Neural cell (in vitro differentiated cells): ENCODE results near the gene RIPK3. TPM values are rescaled to one million over a fixed set of nuclear protein-coding genes. Genes with fewer than 3 reads are reported as not detected.

ENCODE experiments used
- H2AFZ ChIP-seq: fragments of 200-600, 300-800 bp; sonication (generic), shearing (Covaris generic); 2 replicates; pipeline ENCODE4 v1.6.0; 2014; ENCODE audit warnings: low read depth, mild to moderate bottlenecking, antibody characterized with exemption, low read length, moderate library complexity
- H3F3A ChIP-seq: fragments of 200-600 bp; shearing (Covaris generic); 2 replicates; pipeline ENCODE4 v1.6.1; 2016; ENCODE audit warnings: mild to moderate bottlenecking, moderate library complexity, mixed read lengths, antibody characterized with exemption, low read length; ENCODE audit not compliant: insufficient read depth, poor library complexity, severe bottlenecking
- H3K27ac ChIP-seq: fragments of 200-600, 300-800 bp; sonication (generic), shearing (Covaris generic); 2 replicates; pipeline ENCODE4 v1.5.1; 2014; ENCODE audit warnings: mild to moderate bottlenecking, low read length, moderate library complexity
- H3K27me3 ChIP-seq: fragments of 300-800, 200-600 bp; sonication (generic), shearing (Covaris generic); 2 replicates; pipeline ENCODE4 v1.6.0; 2014; ENCODE audit warnings: mild to moderate bottlenecking, low read depth, low read length, moderate library complexity; ENCODE audit not compliant: insufficient read depth
- H3K36me3 ChIP-seq: fragments of 300-800, 200-600 bp; sonication (generic), shearing (Covaris generic); 2 replicates; pipeline ENCODE4 v1.5.1; 2014; ENCODE audit warnings: mild to moderate bottlenecking, antibody characterized with exemption, low read length, moderate library complexity; ENCODE audit not compliant: insufficient read depth
- H3K4me2 ChIP-seq: fragments of 300-800, 200-600 bp; sonication (generic), shearing (Covaris generic); 2 replicates; pipeline ENCODE4 v1.6.0; 2014; ENCODE audit warnings: mild to moderate bottlenecking, low read length
- H3K4me3 ChIP-seq: fragments of 300-800, 200-600 bp; sonication (generic), shearing (Covaris generic); 2 replicates; pipeline ENCODE4 v1.5.1; 2014; ENCODE audit warnings: mild to moderate bottlenecking, low read length, moderate library complexity
- H3K79me2 ChIP-seq: fragments of 200-600 bp; shearing (Covaris generic); replicated peaks from 2 replicates; pipeline ENCODE4 v1.6.0; 2014; ENCODE audit warnings: mild to moderate bottlenecking, low read length, moderate library complexity; ENCODE audit not compliant: insufficient read depth
- H3K9ac ChIP-seq: fragments of 300-800, 200-600 bp; sonication (generic), shearing (Covaris generic); 2 replicates; pipeline ENCODE4 v1.6.1; 2016; ENCODE audit warnings: mild to moderate bottlenecking, low read length, mixed read lengths
- H3K9me2 ChIP-seq: fragments of 200-600 bp; shearing (Covaris generic); 2 replicates; pipeline ENCODE4 v1.6.1; 2016; ENCODE audit warnings: mild to moderate bottlenecking, low read length, mixed read lengths; ENCODE audit not compliant: insufficient read depth
- H3K9me3 ChIP-seq: fragments of 200-600, 300-800 bp; sonication (generic), shearing (Covaris generic); 2 replicates; pipeline ENCODE4 v1.6.1; 2016; ENCODE audit warnings: mild to moderate bottlenecking, mixed run types, low read length, moderate library complexity, mixed read lengths
- H4K20me1 ChIP-seq: fragments of 200-600 bp; shearing (Covaris generic); 2 replicates; pipeline ENCODE4 v1.6.1; 2016; ENCODE audit warnings: mild to moderate bottlenecking, mixed run types; ENCODE audit not compliant: insufficient read depth
- EP300 ChIP-seq: fragments of 450-650 bp; conservative IDR thresholded peaks from 2 replicates; pipeline ENCODE4 v1.6.1; 2014; ENCODE audit warnings: antibody characterized with exemption, mild to moderate bottlenecking, moderate library complexity; ENCODE audit not compliant: poor library complexity, severe bottlenecking
- EZH2 ChIP-seq: fragments of 200-600, 300-800 bp; shearing (Covaris generic), sonication (generic); IDR thresholded peaks from 2 replicates; pipeline ENCODE4 v1.6.1; 2014; ENCODE audit warnings: antibody characterized with exemption, low read length, borderline replicate concordance, mild to moderate bottlenecking; ENCODE audit not compliant: insufficient read depth, poor library complexity, severe bottlenecking
- MXI1 ChIP-seq: fragments of 450-650 bp; conservative IDR thresholded peaks from 2 replicates; pipeline ENCODE4 v1.6.1; 2014; ENCODE audit warnings: antibody characterized with exemption, mild to moderate bottlenecking; ENCODE audit not compliant: poor library complexity, severe bottlenecking
- POLR2AphosphoS5 ChIP-seq: IDR thresholded peaks from 2 replicates; pipeline ENCODE4 v1.6.1; 2012
- RAD21 ChIP-seq: fragments of 450-650 bp; conservative IDR thresholded peaks from 2 replicates; pipeline ENCODE4 v1.6.1; 2014; ENCODE audit warnings: antibody characterized with exemption, mild to moderate bottlenecking, moderate library complexity
- SMC3 ChIP-seq: fragments of 450-650 bp; conservative IDR thresholded peaks from 2 replicates; pipeline ENCODE4 v1.6.1; 2014; ENCODE audit warnings: antibody characterized with exemption, mild to moderate bottlenecking, moderate library complexity; ENCODE audit not compliant: poor library complexity
- TAF1 ChIP-seq: IDR thresholded peaks from 2 replicates; pipeline ENCODE4 v1.6.1; 2012; ENCODE audit warnings: low read depth
- polyA plus RNA-seq: library from polyadenylated mRNA; depleted of rRNA; stranded (reverse); fragments of >200 nt; gene quantifications from 2 replicates; pipeline ENCODE4 v1.2.3, GENCODE V29; 2014
- TF ChIP-seq, protein P1 (sequence below): IDR thresholded peaks from 2 replicates; pipeline ENCODE4 v1.6.1; 2012; ENCODE audit warnings: borderline replicate concordance

Gene RIPK3
- polyA plus RNA-seq, 1 donor from 2014 or later, result not detected

DNA sequence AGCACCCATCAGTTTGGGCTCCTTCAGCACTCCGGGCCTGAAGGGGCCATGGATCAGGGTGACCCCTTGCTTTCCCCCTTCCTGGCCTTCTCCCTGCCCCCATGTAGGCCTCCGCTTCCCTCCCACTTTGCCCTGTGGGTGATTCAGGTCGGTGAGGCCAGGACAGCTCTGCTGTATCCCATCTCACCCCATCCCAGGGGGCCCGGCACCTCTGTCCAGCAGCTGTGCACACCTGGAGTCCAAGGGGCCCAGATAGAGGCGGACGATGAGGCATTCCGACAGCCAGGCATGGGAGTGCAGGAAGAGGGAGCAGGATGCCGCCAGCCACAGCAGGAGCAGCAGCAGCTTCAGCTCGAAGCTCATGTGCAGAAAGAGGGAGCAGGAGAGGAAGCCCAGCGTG is 17.1 kb downstream of the RIPK3 start:
- Histone ChIP-seq H3F3A (no peaks in the 10 kb centered on the region), H3K27ac (no peak overlapping the region), H3K9me2 (no peaks in the 10 kb centered on the region), H3K27me3 (peaks cover 8% of the 10 kb centered on the region), H3K9me3 (no peaks in the 10 kb centered on the region), H3K4me2 (no peak overlapping the region), H3K79me2 (no peaks in the 10 kb centered on the region), H4K20me1 (no peaks in the 10 kb centered on the region), H3K4me3 (no peak overlapping the region), H3K36me3 (no peaks in the 10 kb centered on the region), H3K9ac (no peak overlapping the region), H2AFZ (no peak overlapping the region)
- TF ChIP-seq POLR2AphosphoS5 (no peak), SMC3 (no peak), EZH2 (no peak), RAD21 (no peak), EP300 (no peak)
- TF ChIP-seq, protein P1, sequence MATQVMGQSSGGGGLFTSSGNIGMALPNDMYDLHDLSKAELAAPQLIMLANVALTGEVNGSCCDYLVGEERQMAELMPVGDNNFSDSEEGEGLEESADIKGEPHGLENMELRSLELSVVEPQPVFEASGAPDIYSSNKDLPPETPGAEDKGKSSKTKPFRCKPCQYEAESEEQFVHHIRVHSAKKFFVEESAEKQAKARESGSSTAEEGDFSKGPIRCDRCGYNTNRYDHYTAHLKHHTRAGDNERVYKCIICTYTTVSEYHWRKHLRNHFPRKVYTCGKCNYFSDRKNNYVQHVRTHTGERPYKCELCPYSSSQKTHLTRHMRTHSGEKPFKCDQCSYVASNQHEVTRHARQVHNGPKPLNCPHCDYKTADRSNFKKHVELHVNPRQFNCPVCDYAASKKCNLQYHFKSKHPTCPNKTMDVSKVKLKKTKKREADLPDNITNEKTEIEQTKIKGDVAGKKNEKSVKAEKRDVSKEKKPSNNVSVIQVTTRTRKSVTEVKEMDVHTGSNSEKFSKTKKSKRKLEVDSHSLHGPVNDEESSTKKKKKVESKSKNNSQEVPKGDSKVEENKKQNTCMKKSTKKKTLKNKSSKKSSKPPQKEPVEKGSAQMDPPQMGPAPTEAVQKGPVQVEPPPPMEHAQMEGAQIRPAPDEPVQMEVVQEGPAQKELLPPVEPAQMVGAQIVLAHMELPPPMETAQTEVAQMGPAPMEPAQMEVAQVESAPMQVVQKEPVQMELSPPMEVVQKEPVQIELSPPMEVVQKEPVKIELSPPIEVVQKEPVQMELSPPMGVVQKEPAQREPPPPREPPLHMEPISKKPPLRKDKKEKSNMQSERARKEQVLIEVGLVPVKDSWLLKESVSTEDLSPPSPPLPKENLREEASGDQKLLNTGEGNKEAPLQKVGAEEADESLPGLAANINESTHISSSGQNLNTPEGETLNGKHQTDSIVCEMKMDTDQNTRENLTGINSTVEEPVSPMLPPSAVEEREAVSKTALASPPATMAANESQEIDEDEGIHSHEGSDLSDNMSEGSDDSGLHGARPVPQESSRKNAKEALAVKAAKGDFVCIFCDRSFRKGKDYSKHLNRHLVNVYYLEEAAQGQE, result no peak

DNA sequence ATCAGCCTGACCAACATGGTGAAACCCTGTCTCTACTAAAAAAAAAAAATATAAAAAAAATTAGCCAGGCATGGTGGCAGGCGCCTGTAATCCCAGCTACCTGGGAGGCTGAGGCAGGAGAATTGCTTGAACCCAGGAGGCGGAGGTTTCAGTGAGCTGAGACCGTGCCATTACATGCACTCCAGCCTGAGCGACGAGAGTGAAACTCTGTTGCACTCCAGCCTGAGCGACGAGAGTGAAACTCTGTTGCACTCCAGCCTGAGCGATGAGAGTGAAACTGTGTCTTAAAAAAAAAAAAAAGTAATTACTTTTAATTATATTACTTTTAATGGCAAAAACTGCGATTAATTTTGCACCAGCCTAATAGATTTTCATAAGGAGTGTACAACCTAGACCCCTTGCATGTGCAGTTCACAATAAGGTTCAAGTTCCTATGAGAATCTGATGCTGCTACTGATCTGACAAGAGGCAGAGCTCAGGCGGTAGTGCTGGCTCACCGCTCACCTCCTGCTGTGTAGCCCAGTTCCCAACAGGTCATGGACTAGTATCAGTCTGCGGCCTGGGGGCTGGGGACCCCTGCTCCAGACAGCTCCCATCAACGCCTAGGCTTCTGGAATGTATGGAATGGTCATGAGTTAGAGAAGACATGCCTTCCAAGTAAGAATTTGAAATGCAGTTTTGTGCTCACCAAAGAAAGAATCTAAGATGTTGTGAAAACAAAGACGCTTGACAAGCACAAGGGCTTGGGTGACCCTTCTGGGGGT is 18.4 kb downstream of the RIPK3 start:
- TF ChIP-seq EP300, result no peak
- TF ChIP-seq EZH2, result no peak
- TF ChIP-seq TAF1, result no peak
- no peak overlapping the region for H2AFZ ChIP-seq
- no peaks in the 10 kb centered on the region for H3K9me3 ChIP-seq
- no peaks in the 10 kb centered on the region for H3K9me2 ChIP-seq
- H3K9ac ChIP-seq, result no peak overlapping the region
- H4K20me1 ChIP-seq, result no peaks in the 10 kb centered on the region
- no peaks in the 10 kb centered on the region for H3F3A ChIP-seq
- H3K4me3 ChIP-seq, result no peak overlapping the region
- H3K36me3 ChIP-seq, result no peaks in the 10 kb centered on the region
- H3K27ac ChIP-seq, result no peak overlapping the region
- H3K79me2 ChIP-seq, result no peaks in the 10 kb centered on the region
- peaks cover 8% of the 10 kb centered on the region for H3K27me3 ChIP-seq
- no peak overlapping the region for H3K4me2 ChIP-seq

DNA sequence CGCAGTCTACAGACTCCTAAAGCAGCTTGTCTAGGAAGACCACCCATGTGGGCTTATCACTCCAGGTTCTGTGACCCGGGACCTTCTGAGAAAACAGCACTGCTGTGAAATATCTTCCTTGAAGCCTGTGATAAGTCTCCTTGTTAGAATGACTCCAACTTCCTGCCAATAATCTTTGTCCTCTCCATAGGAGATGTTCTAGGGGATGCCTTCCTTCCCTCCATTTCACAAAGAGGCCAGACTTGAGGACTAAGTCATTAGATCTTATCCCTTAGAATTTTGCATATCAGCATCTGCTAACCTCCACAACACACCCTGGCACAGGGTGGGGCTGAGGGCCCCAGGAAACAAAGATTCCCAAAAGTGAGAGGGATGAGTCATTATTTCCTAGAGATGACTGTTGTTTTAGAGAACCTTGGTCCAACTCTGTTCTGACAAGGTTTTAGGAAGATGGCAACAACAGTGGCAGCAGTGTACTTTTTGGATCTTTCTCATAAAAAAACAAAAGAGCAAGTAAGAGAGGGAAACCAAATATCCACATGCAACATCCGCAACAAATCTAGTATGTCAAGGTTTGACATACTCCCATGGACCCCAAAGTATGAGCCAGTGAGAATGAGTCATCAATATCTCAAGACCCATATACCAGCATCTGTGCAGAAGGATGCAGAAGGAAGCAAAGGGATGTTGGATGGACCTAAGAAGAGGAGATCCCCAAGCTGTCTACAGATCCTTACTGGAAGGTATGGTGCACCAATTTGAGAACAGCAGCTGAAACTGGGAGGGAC is 22.5 kb downstream of the RIPK3 start:
- Histone ChIP-seq H3K79me2 (no peaks in the 10 kb centered on the region), H3K36me3 (no peaks in the 10 kb centered on the region), H3F3A (no peaks in the 10 kb centered on the region), H2AFZ (no peak overlapping the region), H3K9me3 (no peaks in the 10 kb centered on the region), H4K20me1 (no peaks in the 10 kb centered on the region), H3K27ac (no peak overlapping the region), H3K4me2 (no peak overlapping the region), H3K27me3 (peaks cover 8% of the 10 kb centered on the region), H3K9me2 (no peaks in the 10 kb centered on the region), H3K4me3 (no peak overlapping the region), H3K9ac (no peak overlapping the region)
- TF ChIP-seq MXI1, result no peak
- no peak for TF ChIP-seq TAF1
- no peak for TF ChIP-seq SMC3
- no peak for TF ChIP-seq POLR2AphosphoS5
- TF ChIP-seq RAD21, result no peak
